Panc1 (cell line): ENCODE data around the gene SLC30A5.

Experiments
- POLR2AphosphoS5 ChIP-seq: IDR thresholded peaks from 2 replicates; pipeline ENCODE4 v1.6.1; 2012; ENCODE audit warnings: mild to moderate bottlenecking, low read depth, low read length, moderate library complexity
- SIN3A ChIP-seq: IDR thresholded peaks from 2 replicates; pipeline ENCODE4 v1.6.1; 2012; ENCODE audit warnings: low read depth, mild to moderate bottlenecking, low read length, moderate library complexity, borderline replicate concordance; ENCODE audit not compliant: insufficient read depth
- TCF7L2 ChIP-seq: IDR thresholded peaks from 2 replicates; pipeline ENCODE4 v1.6.1; 2011; ENCODE audit warnings: mild to moderate bottlenecking, low read depth, low read length, inconsistent platforms
- TF ChIP-seq, protein P1 (sequence below): fragments of 450-650 bp; IDR thresholded peaks from 2 replicates; pipeline ENCODE4 v1.5.1; 2017; ENCODE audit warnings: mild to moderate bottlenecking

- TF ChIP-seq, protein P1, sequence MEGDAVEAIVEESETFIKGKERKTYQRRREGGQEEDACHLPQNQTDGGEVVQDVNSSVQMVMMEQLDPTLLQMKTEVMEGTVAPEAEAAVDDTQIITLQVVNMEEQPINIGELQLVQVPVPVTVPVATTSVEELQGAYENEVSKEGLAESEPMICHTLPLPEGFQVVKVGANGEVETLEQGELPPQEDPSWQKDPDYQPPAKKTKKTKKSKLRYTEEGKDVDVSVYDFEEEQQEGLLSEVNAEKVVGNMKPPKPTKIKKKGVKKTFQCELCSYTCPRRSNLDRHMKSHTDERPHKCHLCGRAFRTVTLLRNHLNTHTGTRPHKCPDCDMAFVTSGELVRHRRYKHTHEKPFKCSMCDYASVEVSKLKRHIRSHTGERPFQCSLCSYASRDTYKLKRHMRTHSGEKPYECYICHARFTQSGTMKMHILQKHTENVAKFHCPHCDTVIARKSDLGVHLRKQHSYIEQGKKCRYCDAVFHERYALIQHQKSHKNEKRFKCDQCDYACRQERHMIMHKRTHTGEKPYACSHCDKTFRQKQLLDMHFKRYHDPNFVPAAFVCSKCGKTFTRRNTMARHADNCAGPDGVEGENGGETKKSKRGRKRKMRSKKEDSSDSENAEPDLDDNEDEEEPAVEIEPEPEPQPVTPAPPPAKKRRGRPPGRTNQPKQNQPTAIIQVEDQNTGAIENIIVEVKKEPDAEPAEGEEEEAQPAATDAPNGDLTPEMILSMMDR = no peak
- TF ChIP-seq POLR2AphosphoS5 (no peak), SIN3A (no peak), TCF7L2 (no peak)
These were observed 58.9 kb downstream of the SLC30A5 start for GRCh38 chr5:69152731-69153130.
